ENCODE data around the gene PSAPL1. TPM values are rescaled to one million over a fixed set of nuclear protein-coding genes. Genes with fewer than 3 reads are reported as not detected.

Gene PSAPL1
- total and polyA plus RNA-seq, 9 of the 15 experiments (the other 6 are each of a cell fraction or from before 2014, with no cell fraction given) = not detected

DNA sequence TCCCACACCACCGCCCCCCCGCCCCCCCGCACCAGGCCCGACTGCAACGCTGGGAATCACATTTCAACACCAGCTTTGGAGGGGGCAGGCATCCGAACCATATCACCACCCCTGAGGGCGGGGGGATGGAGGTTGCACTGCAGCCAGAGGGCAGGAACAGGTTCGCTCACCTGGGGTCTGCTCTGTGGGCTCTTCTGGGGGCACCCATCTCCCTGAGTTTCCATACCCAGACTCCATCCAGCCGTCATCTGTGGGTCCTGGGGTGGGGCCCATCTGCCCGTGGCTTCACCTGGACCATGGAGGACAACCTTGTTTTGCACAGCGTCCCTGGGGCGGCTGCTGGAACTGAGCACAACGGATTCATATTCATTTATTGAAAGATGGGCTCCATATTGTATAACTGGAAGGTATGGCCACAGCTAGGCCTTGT, 6.9 kb downstream of the PSAPL1 start:
- Histone ChIP-seq H2AFZ (ENCODE audit: low read depth, low read length) (no peak overlapping the region), H3K27me3 (ENCODE audit: control insufficient read depth in 2 of 2, insufficient read depth in 2 of 2, low read length in 2 of 2) (peaks cover 0 to 76% of the 10 kb centered on the region in 2 experiments; a peak in 3 of 5 replicates), H3K79me2 (ENCODE audit: control insufficient read depth, insufficient read depth, low read length) (no peaks in the 10 kb centered on the region), H3K4me3 (no peak overlapping the region), H3K9me3 (replicated peaks; ENCODE audit: control insufficient read depth, insufficient read depth, low read depth, low read length) (no peaks in the 10 kb centered on the region), H3K27ac (ENCODE audit: extremely low read depth, low read depth, low read length) (no peak overlapping the region), H4K20me1 (replicated peaks; ENCODE audit: control insufficient read depth, insufficient read depth, low read length) (peaks cover 4% of the 10 kb centered on the region; the same call in 1 of the 2 replicates), H3K36me3 (ENCODE audit: control insufficient read depth, insufficient read depth, low read length) (no peaks in the 10 kb centered on the region), H3K9me1 (ENCODE audit: control insufficient read depth, insufficient read depth, low read length) (no peaks in the 10 kb centered on the region), H3K4me2 (ENCODE audit: insufficient read depth, low read length) (no peak overlapping the region), H3K9ac (ENCODE audit: insufficient read depth in 1 of 2, low read depth in 2 of 2, low read length in 2 of 2) (no peak overlapping the region), H3K4me1 (replicated peaks in 1 of 2; ENCODE audit: control insufficient read depth in 2 of 2, insufficient read depth in 2 of 2, low read length in 2 of 2) (no peaks in the 10 kb centered on the region)
- WGBS (ENCODE audit: insufficient coverage, low coverage, missing lambda C conversion rate) = 0% methylated on average over 8 of the region's 13 CpGs
- in situ Hi-C loops (cut with MboI) = no loop called here
- FAIRE-seq (no peak), DNase-seq (ENCODE audit: extremely low read depth in 1 of 4, low spot score in 3 of 4) (no peak), ATAC-seq (no peak)
- intact Hi-C loops (cut with micrococcal nuclease) = no loop called here
- BruUV-seq (replicated peaks) = no TSS peak
- ChIA-PET POLR2A (no interaction called here), CTCF (ENCODE audit: low intra/inter-chr PET ratio) (no interaction called here)
- no peak for TF ChIP-seq TGIF2 (CRISPR knock-in tag; IDR thresholded peaks at IDR 0.05)
- no peak for TF ChIP-seq COPS2 (conservative IDR thresholded peaks at IDR 0.05)
- no peak for TF ChIP-seq KDM1A (IDR thresholded peaks at IDR 0.05)
- TF ChIP-seq SMAD2 (IDR thresholded peaks at IDR 0.05; ENCODE audit: low read depth, low read length) = no peak
- TF ChIP-seq THAP12 (CRISPR knock-in tag; IDR thresholded peaks at IDR 0.05) = no peak
- TF ChIP-seq ZNF239 (CRISPR knock-in tag; IDR thresholded peaks at IDR 0.05) = no peak
- no peak for TF ChIP-seq FOXJ2 (tag; IDR thresholded peaks at IDR 0.05)
- TF ChIP-seq, protein P1, sequence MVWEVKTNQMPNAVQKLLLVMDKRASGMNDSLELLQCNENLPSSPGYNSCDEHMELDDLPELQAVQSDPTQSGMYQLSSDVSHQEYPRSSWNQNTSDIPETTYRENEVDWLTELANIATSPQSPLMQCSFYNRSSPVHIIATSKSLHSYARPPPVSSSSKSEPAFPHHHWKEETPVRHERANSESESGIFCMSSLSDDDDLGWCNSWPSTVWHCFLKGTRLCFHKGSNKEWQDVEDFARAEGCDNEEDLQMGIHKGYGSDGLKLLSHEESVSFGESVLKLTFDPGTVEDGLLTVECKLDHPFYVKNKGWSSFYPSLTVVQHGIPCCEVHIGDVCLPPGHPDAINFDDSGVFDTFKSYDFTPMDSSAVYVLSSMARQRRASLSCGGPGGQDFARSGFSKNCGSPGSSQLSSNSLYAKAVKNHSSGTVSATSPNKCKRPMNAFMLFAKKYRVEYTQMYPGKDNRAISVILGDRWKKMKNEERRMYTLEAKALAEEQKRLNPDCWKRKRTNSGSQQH (CRISPR knock-in tag; IDR thresholded peaks at IDR 0.05) = no peak
- no peak for TF ChIP-seq TCF3 (CRISPR knock-in tag; IDR thresholded peaks at IDR 0.05)
- no peak for TF ChIP-seq BMI1 (IDR thresholded peaks at IDR 0.05; ENCODE audit: low read length)
- no peak for TF ChIP-seq BRD4 (IDR thresholded peaks at IDR 0.05)
- no peak for TF ChIP-seq ZBTB2 (IDR thresholded peaks at IDR 0.05)
- TF ChIP-seq, protein P2, sequence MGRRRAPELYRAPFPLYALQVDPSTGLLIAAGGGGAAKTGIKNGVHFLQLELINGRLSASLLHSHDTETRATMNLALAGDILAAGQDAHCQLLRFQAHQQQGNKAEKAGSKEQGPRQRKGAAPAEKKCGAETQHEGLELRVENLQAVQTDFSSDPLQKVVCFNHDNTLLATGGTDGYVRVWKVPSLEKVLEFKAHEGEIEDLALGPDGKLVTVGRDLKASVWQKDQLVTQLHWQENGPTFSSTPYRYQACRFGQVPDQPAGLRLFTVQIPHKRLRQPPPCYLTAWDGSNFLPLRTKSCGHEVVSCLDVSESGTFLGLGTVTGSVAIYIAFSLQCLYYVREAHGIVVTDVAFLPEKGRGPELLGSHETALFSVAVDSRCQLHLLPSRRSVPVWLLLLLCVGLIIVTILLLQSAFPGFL (CRISPR knock-in tag; IDR thresholded peaks at IDR 0.05) = no peak
- TF ChIP-seq EP400 (IDR thresholded peaks at IDR 0.05) = no peak
- no peak for TF ChIP-seq MAZ (CRISPR knock-in tag; conservative IDR thresholded peaks at IDR 0.05 in 1 of 2, IDR thresholded peaks at IDR 0.05 in 1 of 2)
- TF ChIP-seq HMG20B (CRISPR knock-in tag; IDR thresholded peaks at IDR 0.05) = no peak
- no peak for TF ChIP-seq TCF7L2 (IDR thresholded peaks at IDR 0.05; ENCODE audit: low read depth, low read length)
